Sigmoid colon (tissue), 7 donors: ENCODE measurements around the gene UGCG. TPM values are rescaled to one million over a fixed set of nuclear protein-coding genes. Genes with fewer than 3 reads are reported as not detected.
"Not testable (repeated sequence)": the region's sequence is repeated elsewhere in the genome, so short reads cannot be mapped to it uniquely, and the experiment has no call there.

Experiments
- DNase-seq: peaks from one replicate; pipeline ENCODE4 v3.0.0-alpha.2; 2019
- H3K27ac ChIP-seq, 4 donors: fragments of 200-600 bp; sonication (generic); one replicate each; pipeline ENCODE4 v1.5.1; 2016 to 2019; ENCODE audit warnings: mild to moderate bottlenecking in 1 of 4
- H3K27me3 ChIP-seq, 3 donors: fragments of 200-600 bp; sonication (generic); one replicate each; pipeline ENCODE4 v1.5.1; 2019; ENCODE audit warnings: mild to moderate bottlenecking in 1 of 3
- H3K36me3 ChIP-seq, 4 donors: fragments of 200-600 bp; sonication (generic); one replicate each; pipeline ENCODE4 v1.5.1; 2016 to 2019
- H3K4me1 ChIP-seq, 4 donors: fragments of 200-600 bp; sonication (generic); one replicate each; pipeline ENCODE4 v1.5.1; 2017 to 2019
- H3K4me3 ChIP-seq, 4 donors: fragments of 200-600 bp; sonication (generic); one replicate each; pipeline ENCODE4 v1.5.1; 2017 to 2019; ENCODE audit warnings: mild to moderate bottlenecking in 2 of 4, moderate library complexity in 1 of 4
- H3K9me3 ChIP-seq, 4 donors: fragments of 200-600 bp in 3 of 4; sonication (generic) in 3 of 4; one replicate each; pipeline versions ENCODE4 v1.5.1 to v1.6.1; 2013 to 2019
- CTCF ChIP-seq, 4 experiments: fragments of 450-650 bp in 3 of 4; fragments of 200-600 bp in 1 of 4; IDR thresholded peaks; one replicate each; pipeline ENCODE4 v1.5.1; 2016 to 2019; ENCODE audit warnings: antibody characterized with exemption in 4 of 4, mild to moderate bottlenecking in 3 of 4, moderate library complexity in 2 of 4
- EP300 ChIP-seq, 4 donors: sonication (generic); formaldehyde crosslinking; IDR thresholded peaks; one replicate each; pipeline ENCODE4 v1.6.1; 2017; ENCODE audit warnings: antibody characterized with exemption in 4 of 4
- POLR2A ChIP-seq, 2 donors: fragments of 450-650 bp; IDR thresholded peaks; one replicate each; pipeline ENCODE4 v1.6.1; 2016; ENCODE audit warnings: antibody characterized with exemption in 2 of 2, mild to moderate bottlenecking in 2 of 2, moderate library complexity in 2 of 2
- POLR2AphosphoS5 ChIP-seq, 4 donors: sonication (generic); formaldehyde crosslinking; IDR thresholded peaks; one replicate each; pipeline ENCODE4 v1.6.1; 2017; ENCODE audit warnings: antibody characterized with exemption in 4 of 4
- WGBS, 2 donors: extraction: QIAGEN DNeasy Blood & Tissue Kit; methylation state at CpG; one replicate each; pipeline ENCODE4 v1.1.7; 2013; 5-methylcytosine and 5-hydroxymethylcytosine counted together
- intact Hi-C: fragments of 100-400 bp; cut with DNase I; formaldehyde crosslinking; loops from one replicate; pipeline ENCODE4 v1.15.1; 2023
- polyA plus RNA-seq, 3 donors: library from polyadenylated mRNA; stranded (reverse); fragments of 200-250 nt; gene quantifications; one replicate each; pipeline ENCODE4 v1.2.3, GENCODE V29; 2013
- total RNA-seq, 4 donors: library from RNA; depleted of rRNA; stranded (reverse); fragments of >200 nt; gene quantifications; one replicate each; pipeline ENCODE4 v1.1.0, GENCODE V29; 2016
- donor health status: healthy with polysubstance abuse.
- donor health status: Bipolar disorder and iron deficiency.
- donor health status: healthy.

The UGCG gene
- total and polyA plus RNA-seq, 7 donors, result 7.8 to 89.3 (median 20.7) TPM

- Histone ChIP-seq H3K27me3 (no peaks in the 10 kb centered on the region), H3K27ac (peak overlapping the region in 2 of 4 donors; percentile 4 to 61), H3K4me3 (no peak overlapping the region), H3K9me3 (no peaks in the 10 kb centered on the region), H3K36me3 (no peaks in the 10 kb centered on the region), H3K4me1 (peaks cover 0 to 9% (median 1%) of the 10 kb centered on the region in 4 donors)
- TF ChIP-seq POLR2A (IDR thresholded peaks at IDR 0.05), result no peak
- TF ChIP-seq POLR2AphosphoS5 (IDR thresholded peaks at IDR 0.05), result peak in 2 of 4 donors; percentile 29 to 50
- no peak for DNase-seq
- WGBS, 2 donors, result 29 to 74% methylated on average over 3 of the region's 3 CpGs
- intact Hi-C loops, result no loop called here
These were observed 61.4 kb downstream of the UGCG start for GRCh38 chr9:111957856-111958631.

GRCh38 chr9:111959468-111960359 is 63.1 kb downstream of the UGCG start:
- intact Hi-C loops, result no loop called here
- WGBS, 2 donors, result 49 to 81% methylated on average over 7 of the region's 7 CpGs
- H3K9me3 ChIP-seq, result no peaks in the 10 kb centered on the region
- DNase-seq, result no peak
- no peak overlapping the region for H3K4me3 ChIP-seq
- no peaks in the 10 kb centered on the region for H3K27me3 ChIP-seq
- H3K36me3 ChIP-seq, result no peaks in the 10 kb centered on the region
- H3K27ac ChIP-seq, result no peak overlapping the region
- H3K4me1 ChIP-seq, result peaks cover 0 to 9% (median 1%) of the 10 kb centered on the region in 4 donors
- TF ChIP-seq POLR2A (IDR thresholded peaks at IDR 0.05), result no peak
- no peak for TF ChIP-seq EP300 (IDR thresholded peaks at IDR 0.05)
- TF ChIP-seq POLR2AphosphoS5 (IDR thresholded peaks at IDR 0.05), result no peak
- TF ChIP-seq CTCF (IDR thresholded peaks at IDR 0.05), result no peak

- H3K4me3 ChIP-seq, H3K9me3 ChIP-seq, DNase-seq, H3K27ac ChIP-seq, H3K36me3 ChIP-seq, H3K27me3 ChIP-seq, H3K4me1 ChIP-seq, intact Hi-C loops: not testable (repeated sequence)
- 78 to 89% methylated on average over 4 of the region's 4 CpGs for WGBS, 2 donors
These were observed 63.9 kb downstream of the UGCG start for GRCh38 chr9:111960485-111960884.

GRCh38 chr9:111961009-111961408 is 64.4 kb downstream of the UGCG start:
- intact Hi-C loops, result no loop called here

GRCh38 chr9:111961575-111961974 is 65.0 kb downstream of the UGCG start:
- H3K27ac ChIP-seq, result no peak overlapping the region
- no peak for DNase-seq
- 12 to 50% methylated on average over 5 of the region's 5 CpGs for WGBS, 2 donors
- H3K9me3 ChIP-seq, result no peaks in the 10 kb centered on the region
- no peaks in the 10 kb centered on the region for H3K27me3 ChIP-seq
- H3K4me1 ChIP-seq, result peaks cover 0 to 9% (median 1%) of the 10 kb centered on the region in 4 donors
- intact Hi-C loops, result no loop called here
- no peaks in the 10 kb centered on the region for H3K36me3 ChIP-seq
- TF ChIP-seq POLR2AphosphoS5 (IDR thresholded peaks at IDR 0.05) (no peak), POLR2A (IDR thresholded peaks at IDR 0.05) (no peak)
- H3K4me3 ChIP-seq, result no peak overlapping the region

More at GRCh38 chr9:111961009-111961408, 64.4 kb downstream of the UGCG start:
- H3K4me1 ChIP-seq, result peaks cover 0 to 9% (median 1%) of the 10 kb centered on the region in 4 donors
- WGBS, 2 donors, result 25 to 40% methylated on average over 2 of the region's 2 CpGs
- no peak overlapping the region for H3K4me3 ChIP-seq
- no peaks in the 10 kb centered on the region for H3K36me3 ChIP-seq
- TF ChIP-seq CTCF (IDR thresholded peaks at IDR 0.05) (no peak), EP300 (IDR thresholded peaks at IDR 0.05) (no peak), POLR2AphosphoS5 (IDR thresholded peaks at IDR 0.05) (no peak), POLR2A (IDR thresholded peaks at IDR 0.05) (no peak)
- no peak for DNase-seq
- H3K27ac ChIP-seq, result no peak overlapping the region
- H3K27me3 ChIP-seq, result no peaks in the 10 kb centered on the region
- no peaks in the 10 kb centered on the region for H3K9me3 ChIP-seq

GRCh38 chr9:111962021-111962420 is 65.4 kb downstream of the UGCG start:
- no peak overlapping the region for H3K27ac ChIP-seq
- WGBS, 2 donors, result 78 to 86% methylated on average over 6 of the region's 6 CpGs
- no peak for DNase-seq
- no peak for TF ChIP-seq POLR2AphosphoS5 (IDR thresholded peaks at IDR 0.05)
- no peak for TF ChIP-seq POLR2A (IDR thresholded peaks at IDR 0.05)
- no peak for TF ChIP-seq CTCF (IDR thresholded peaks at IDR 0.05)
- TF ChIP-seq EP300 (IDR thresholded peaks at IDR 0.05), result no peak
- peaks cover 0 to 9% (median 1%) of the 10 kb centered on the region in 4 donors for H3K4me1 ChIP-seq
- H3K36me3 ChIP-seq, result no peaks in the 10 kb centered on the region
- intact Hi-C loops, result no loop called here
- H3K9me3 ChIP-seq, result no peaks in the 10 kb centered on the region
- no peaks in the 10 kb centered on the region for H3K27me3 ChIP-seq
- H3K4me3 ChIP-seq, result no peak overlapping the region
